DOHH2 (cell line): ENCODE data around the gene TNS4.

Experiments used
- H3F3A ChIP-seq: fragments of 200-600 bp; sonication (generic), shearing (Covaris generic); 2 replicates; pipeline ENCODE4 v1.6.0; 2016; ENCODE audit warnings: antibody characterized with exemption, mild to moderate bottlenecking; ENCODE audit not compliant: control insufficient read depth, insufficient read depth
- H3K27ac ChIP-seq: fragments of 200-600 bp; sonication (generic); 2 replicates; pipeline ENCODE4 v1.5.1; 2014; ENCODE audit warnings: low read depth, mild to moderate bottlenecking, low read length, moderate library complexity
- H3K27me3 ChIP-seq: fragments of 200-600 bp; sonication (generic); 2 replicates; pipeline ENCODE4 v1.6.1; 2014; ENCODE audit warnings: mild to moderate bottlenecking, low read length, mixed read lengths; ENCODE audit not compliant: control insufficient read depth
- H3K36me3 ChIP-seq: fragments of 200-600 bp; sonication (generic); 2 replicates; pipeline ENCODE4 v1.6.1; 2014; ENCODE audit warnings: mild to moderate bottlenecking, low read length, moderate library complexity, mixed read lengths; ENCODE audit not compliant: control insufficient read depth
- H3K4me1 ChIP-seq: fragments of 200-600 bp; sonication (generic); 2 replicates; pipeline ENCODE4 v1.6.1; 2014; ENCODE audit warnings: mild to moderate bottlenecking, low read length, mixed read lengths; ENCODE audit not compliant: control insufficient read depth
- H3K4me2 ChIP-seq: fragments of 200-600 bp; sonication (generic); 2 replicates; pipeline ENCODE4 v1.6.0; 2014; ENCODE audit warnings: mild to moderate bottlenecking, low read length, moderate library complexity
- H3K4me3 ChIP-seq: fragments of 200-600 bp; sonication (generic); 2 replicates; pipeline ENCODE4 v1.5.1; 2014; ENCODE audit warnings: mild to moderate bottlenecking, low read length, mixed read lengths
- H3K79me2 ChIP-seq: fragments of 200-600 bp; sonication (generic); 2 replicates; pipeline ENCODE4 v1.6.1; 2014; ENCODE audit warnings: mild to moderate bottlenecking, low read length, mixed read lengths; ENCODE audit not compliant: control insufficient read depth
- H3K9me2 ChIP-seq: fragments of 200-600 bp; sonication (generic); replicated peaks from 2 replicates; pipeline ENCODE4 v1.6.1; 2014; ENCODE audit warnings: mild to moderate bottlenecking, low read length, mixed read lengths; ENCODE audit not compliant: control insufficient read depth
- H3K9me3 ChIP-seq: fragments of 200-600 bp; sonication (generic); 2 replicates; pipeline ENCODE4 v1.6.1; 2014; ENCODE audit warnings: antibody characterized with exemption, low read length, mixed read lengths; ENCODE audit not compliant: control insufficient read depth, insufficient read depth
- H4K20me1 ChIP-seq: fragments of 200-600 bp; sonication (generic); 2 replicates; pipeline ENCODE4 v1.6.0; 2014; ENCODE audit warnings: low read depth, mild to moderate bottlenecking, antibody characterized with exemption, low read length, moderate library complexity; ENCODE audit not compliant: control insufficient read depth, insufficient read depth
- CTCF ChIP-seq: fragments of 200-600 bp; sonication (generic); IDR thresholded peaks from one replicate; pipeline ENCODE4 v1.5.1; 2014; ENCODE audit warnings: antibody characterized with exemption, mild to moderate bottlenecking, low read depth, low read length; ENCODE audit not compliant: poor library complexity, severe bottlenecking
- EZH2phosphoT487 ChIP-seq: fragments of 200-600 bp; sonication (generic); IDR thresholded peaks from 2 replicates; pipeline ENCODE4 v1.6.1; 2017; ENCODE audit warnings: borderline replicate concordance, mild to moderate bottlenecking, antibody characterized with exemption, low read length, moderate library complexity, mixed read lengths

TNS4 gene

GRCh38 chr17:40458851-40459482, 42.5 kb downstream of the TNS4 start:
- Histone ChIP-seq H3K4me1 (no peaks in the 10 kb centered on the region), H3K9me3 (no peaks in the 10 kb centered on the region), H4K20me1 (no peaks in the 10 kb centered on the region), H3K27me3 (peaks cover 16% of the 10 kb centered on the region), H3K27ac (no peak overlapping the region), H3K79me2 (no peaks in the 10 kb centered on the region), H3K36me3 (no peaks in the 10 kb centered on the region), H3F3A (no peaks in the 10 kb centered on the region), H3K9me2 (no peaks in the 10 kb centered on the region), H3K4me3 (no peak overlapping the region), H3K4me2 (no peak overlapping the region)
- TF ChIP-seq CTCF: no peak
- TF ChIP-seq EZH2phosphoT487: no peak

DNA sequence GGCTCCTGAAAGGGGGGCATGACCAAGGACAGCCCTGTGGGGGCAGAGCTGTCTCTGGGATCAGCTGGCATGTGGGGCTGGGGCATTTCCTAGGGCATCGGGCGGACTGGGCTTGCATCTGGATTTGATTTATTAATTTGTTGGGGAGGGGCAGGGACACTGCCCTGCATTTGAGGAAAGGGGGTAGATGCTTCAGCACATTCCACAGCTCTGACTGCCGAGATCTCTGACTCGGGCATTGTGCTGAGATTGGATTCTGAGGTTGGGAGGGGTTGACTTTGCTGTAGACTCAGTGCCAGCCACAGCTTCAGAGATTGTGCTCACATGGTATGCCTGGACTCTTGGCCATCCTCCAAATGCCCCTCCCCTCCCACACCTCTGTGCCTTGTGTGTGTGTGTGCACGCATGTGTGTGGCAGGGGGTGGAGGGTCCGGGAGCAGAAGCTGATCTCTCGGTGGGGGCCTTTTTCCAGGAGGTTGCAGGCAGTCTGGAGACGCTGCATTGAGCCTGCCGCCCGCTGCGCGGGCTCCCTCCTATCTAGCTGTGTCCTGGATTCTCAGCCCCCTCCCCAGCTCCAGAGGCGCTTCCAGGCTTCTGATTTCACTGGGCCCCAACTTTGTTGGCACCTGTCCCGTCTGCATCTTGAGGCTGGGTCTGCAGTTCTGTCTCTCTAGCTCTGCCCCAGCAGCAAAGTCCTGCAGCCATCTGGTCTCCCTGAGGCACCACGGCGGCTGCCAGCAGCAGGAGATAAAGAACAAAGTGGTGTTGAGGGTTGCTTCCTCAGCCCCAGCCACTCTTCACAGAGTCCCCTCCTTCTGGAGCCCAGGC, 43.2 kb downstream of the TNS4 start:
- H3K79me2 ChIP-seq: no peaks in the 10 kb centered on the region
- no peaks in the 10 kb centered on the region for H3K9me2 ChIP-seq
- H3K4me2 ChIP-seq: no peak overlapping the region
- H3K4me3 ChIP-seq: no peak overlapping the region
- H3F3A ChIP-seq: no peaks in the 10 kb centered on the region
- H3K4me1 ChIP-seq: no peaks in the 10 kb centered on the region
- no peaks in the 10 kb centered on the region for H4K20me1 ChIP-seq
- peaks cover 16% of the 10 kb centered on the region for H3K27me3 ChIP-seq
- no peaks in the 10 kb centered on the region for H3K36me3 ChIP-seq
- TF ChIP-seq CTCF (no peak), EZH2phosphoT487 (no peak)
- H3K9me3 ChIP-seq: no peaks in the 10 kb centered on the region
- H3K27ac ChIP-seq: no peak overlapping the region

- no peaks in the 10 kb centered on the region for H3K36me3 ChIP-seq
- H3K4me1 ChIP-seq: no peaks in the 10 kb centered on the region
- H3K79me2 ChIP-seq: no peaks in the 10 kb centered on the region
- no peak overlapping the region for H3K4me3 ChIP-seq
- H3K27me3 ChIP-seq: peaks cover 16% of the 10 kb centered on the region
- TF ChIP-seq CTCF: no peak
- TF ChIP-seq EZH2phosphoT487: no peak
- H4K20me1 ChIP-seq: no peaks in the 10 kb centered on the region
- H3K9me3 ChIP-seq: no peaks in the 10 kb centered on the region
- no peak overlapping the region for H3K27ac ChIP-seq
- H3F3A ChIP-seq: no peaks in the 10 kb centered on the region
- H3K9me2 ChIP-seq: no peaks in the 10 kb centered on the region
- H3K4me2 ChIP-seq: no peak overlapping the region
Observed at GRCh38 chr17:40457369-40457768, 44.1 kb downstream of the TNS4 start.
